NCI-H1105 (cell line): ENCODE measurements around the gene ABCD3.

ENCODE experiments used
- DNase-seq: peaks from one replicate; lab custom pipeline; 2025; lab: John Stamatoyannopoulos, UW

ABCD3 gene

DNA sequence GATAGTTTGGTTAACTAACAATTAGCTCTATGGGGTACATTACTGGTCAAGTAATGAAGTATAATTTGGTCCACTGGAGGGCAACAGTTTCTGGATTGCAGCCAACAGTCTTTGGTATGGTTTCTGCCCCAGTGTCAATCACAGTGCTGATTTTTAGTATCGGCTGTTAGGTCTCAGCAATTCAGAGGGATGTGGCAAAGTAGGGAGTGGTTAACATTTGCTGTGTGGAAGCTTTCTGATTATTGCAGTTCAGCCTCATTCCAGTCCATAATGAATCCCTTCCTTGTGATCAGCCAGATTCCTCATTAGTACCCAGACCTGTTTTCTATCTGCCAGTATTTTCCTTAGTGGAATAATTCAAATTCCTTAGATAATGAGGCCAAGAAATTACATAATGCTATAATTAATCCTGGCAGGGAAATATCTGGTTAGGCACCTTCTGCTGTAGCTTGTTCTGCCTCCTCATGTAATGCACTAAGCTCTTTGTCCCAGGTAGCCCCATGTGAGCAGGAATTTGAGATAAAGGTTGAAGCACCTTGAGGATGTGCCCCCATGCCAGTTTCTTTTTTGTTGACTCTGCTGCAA, 109.3 kb downstream of the ABCD3 start:
- peak; percentile 37 for DNase-seq

DNA sequence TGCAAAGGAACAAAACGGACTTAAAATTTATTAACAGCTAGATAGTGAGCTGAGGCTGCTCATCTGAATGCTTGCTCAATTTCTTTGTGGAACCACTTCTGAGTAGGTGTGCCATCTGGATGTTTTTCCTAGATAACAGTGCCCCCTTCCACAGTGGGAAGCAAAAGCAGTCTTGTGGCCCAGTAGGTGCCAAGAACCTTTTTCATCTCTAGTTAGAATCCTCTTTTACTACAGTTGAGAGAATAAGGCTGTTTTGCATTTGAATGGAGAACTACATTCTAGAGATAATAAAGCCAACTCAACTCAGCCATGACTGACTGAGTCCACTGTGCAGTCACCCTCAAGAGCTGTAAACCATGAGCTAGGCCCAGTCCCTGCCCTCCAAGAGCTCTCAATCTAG, 110.1 kb downstream of the ABCD3 start:
- no peak for DNase-seq

DNA sequence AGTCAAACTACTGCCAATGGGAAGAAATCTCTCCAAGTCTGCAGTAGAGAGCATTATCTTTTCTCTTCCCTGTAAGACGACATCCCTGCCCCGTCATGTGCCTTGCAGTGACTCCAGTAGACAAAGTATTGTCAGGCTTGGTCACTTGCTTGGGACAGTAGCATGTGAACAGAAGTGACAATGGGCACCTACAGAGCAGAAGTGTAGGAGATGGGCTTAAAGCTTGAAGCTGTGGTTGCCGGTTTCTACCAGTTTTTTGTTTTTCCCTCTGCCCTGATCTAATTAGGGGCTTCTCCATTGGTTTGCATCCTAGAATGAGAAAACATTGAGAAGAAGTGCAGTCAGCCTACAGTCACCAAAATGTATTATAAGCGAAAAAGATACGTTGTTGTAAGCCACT, 110.6 kb downstream of the ABCD3 start:
- no peak for DNase-seq

DNA sequence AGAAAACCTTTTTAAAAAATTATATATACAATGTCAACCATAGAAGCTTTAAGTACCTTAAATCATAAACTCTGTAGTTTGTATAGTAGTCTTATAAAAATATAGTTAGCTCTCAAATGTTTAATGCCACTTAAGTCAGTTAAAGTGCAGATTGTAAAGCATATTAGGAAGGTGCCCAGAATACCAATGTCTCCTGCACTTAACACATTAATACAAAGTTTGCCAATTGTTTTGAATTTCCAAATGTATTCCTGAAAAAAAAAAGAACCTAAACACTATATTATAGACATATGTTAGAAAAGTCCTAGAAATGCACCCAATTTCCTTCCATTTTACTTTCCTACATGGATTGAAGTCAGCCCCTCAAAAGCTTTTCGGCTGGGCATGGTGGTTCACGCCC, 111.2 kb downstream of the ABCD3 start:
- DNase-seq = no peak

DNA sequence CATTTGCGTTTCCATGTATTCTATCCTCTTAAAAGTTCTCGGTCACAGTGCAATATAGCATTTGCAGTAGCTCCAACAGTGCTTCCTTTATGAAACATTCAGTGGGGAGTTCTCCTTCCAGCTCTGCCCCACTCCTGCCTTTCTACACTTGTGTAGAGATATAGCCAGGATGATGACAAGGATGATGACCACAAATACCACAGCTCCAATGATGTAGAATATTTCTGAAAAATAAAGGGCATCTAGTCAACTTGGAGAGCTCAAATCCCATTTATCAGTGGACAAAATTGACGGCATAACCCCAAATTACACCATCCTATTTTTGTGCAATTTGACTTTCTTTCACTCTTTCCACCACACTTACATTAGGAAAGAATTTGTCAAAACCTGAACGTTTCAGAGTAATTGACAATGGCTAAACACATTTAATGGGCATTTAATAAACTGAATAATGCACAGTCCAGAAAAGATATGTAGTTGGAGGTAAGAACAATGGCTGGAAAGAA, 112.2 kb downstream of the ABCD3 start:
- DNase-seq = no peak

DNA sequence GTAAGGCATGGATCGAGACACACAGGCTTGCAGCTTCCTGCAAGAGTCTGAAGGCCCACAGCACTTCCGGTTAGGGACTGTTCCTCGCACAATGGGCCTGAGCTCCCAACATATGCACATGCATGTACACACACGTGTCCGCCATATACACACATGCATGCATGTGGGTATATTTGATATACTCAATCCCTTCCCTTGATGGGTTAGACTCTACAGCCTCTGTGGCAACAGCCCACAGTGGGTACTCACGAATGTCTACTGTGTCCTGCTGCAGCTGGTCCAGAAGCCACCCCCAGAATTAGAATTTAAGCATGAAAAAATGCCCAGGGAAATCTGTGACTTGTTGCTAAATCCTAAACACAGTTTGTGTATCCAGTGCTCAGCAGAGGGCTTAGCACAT, 113.5 kb downstream of the ABCD3 start:
- no peak for DNase-seq

DNA sequence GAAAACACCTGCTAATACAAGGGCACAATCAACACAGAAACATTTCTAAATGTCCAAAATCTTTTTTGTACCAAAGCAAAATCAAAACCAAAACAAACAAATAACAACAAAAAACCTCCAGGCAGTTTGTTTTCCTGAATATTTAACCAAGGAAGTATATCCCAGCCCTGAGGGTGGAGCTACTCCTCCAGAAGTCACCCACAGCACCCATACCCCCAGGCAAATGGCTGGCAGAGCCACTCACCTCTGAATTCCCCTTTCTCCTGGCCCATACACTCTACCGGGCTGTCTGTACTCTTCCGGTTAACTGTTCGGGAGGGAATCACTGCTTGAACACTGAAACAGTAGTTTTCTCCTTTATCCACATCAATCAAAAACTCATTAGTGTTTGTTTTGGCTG, 113.9 kb downstream of the ABCD3 start:
- DNase-seq = no peak

DNA sequence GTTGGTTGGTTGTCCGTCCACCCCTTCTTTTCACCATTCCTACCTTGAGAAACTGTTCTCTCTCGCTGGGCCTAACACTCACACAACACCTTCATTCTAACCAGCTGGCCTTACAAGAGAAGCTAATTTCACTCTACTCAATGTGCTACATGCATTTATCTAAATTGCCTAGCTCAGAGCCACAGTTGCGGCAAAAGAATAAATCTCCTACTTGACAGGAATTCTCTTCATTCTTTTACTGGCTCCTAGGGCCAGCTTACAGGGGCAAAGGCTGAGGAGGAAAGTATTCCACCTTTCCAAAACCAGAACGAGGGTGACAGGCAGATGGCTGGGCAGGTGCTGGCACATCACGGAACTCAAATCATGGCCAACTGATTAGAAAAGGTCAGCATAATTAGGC, 116.9 kb downstream of the ABCD3 start:
- DNase-seq = no peak

DNA sequence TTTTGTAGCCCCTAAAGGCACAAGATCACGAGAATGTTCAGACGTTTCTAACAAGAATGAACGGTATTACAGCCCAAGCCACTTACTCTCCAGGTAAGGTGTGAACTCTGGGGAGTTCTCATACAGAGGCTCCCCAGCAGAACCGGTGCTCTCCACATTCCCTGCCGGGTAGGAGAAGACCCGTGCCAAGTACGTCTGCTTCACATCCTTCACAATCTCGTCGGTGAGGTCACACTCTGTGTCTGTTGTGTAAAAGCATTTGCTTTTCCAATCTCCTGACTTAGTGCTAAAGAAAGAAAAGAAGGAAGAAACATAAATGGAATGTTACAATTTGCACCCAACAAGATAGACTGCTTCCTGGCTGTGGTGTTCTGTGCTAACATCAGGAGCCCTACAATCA, 117.7 kb downstream of the ABCD3 start:
- DNase-seq = no peak

DNA sequence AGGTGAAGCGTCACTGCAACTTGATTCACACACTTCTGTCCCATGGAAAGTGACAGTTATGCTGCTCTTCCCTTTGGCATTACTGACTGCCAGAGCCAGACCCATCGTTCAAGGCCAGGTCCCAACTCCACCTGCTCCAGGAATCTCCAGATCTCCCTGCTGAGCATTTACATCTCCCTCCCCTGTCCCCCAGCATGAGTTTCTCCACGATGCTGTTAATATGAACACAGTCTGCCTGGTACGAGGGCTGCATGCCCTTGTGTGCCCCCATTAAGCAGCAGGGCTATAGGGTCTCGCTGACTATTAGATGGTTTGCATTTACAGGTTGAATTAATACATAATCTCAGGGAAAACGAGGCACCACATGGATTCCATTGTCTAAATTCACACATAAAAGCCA, 119.1 kb downstream of the ABCD3 start:
- DNase-seq = no peak

DNA sequence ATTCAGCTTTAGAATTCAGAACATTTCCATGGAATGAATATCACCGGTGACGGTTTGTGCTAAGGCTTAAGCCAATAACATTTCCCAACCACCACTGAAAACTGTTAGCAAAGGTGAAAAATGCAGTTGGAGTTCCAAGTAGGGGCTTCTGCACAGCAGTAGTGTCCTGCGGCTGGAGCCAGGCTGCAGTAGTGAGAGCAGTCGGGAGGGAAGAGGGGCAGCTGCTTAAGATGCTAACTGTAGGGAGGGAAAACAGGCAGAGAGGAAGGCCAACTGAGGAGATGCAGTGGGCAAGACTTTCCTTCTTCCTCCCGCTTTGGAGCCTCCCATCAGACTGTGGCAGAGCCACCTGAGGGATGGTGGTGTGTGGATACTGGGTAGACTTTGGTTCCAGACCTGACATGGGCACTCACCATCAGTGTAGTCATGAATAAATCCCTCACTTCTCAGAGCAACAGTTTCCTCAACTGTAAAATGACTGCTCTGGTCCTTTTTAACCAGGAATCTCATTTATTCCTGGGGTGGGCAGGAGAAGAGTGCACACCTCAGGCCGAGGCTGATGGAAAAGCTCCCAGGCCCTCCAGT, 120.1 kb downstream of the ABCD3 start:
- DNase-seq = no peak

DNA sequence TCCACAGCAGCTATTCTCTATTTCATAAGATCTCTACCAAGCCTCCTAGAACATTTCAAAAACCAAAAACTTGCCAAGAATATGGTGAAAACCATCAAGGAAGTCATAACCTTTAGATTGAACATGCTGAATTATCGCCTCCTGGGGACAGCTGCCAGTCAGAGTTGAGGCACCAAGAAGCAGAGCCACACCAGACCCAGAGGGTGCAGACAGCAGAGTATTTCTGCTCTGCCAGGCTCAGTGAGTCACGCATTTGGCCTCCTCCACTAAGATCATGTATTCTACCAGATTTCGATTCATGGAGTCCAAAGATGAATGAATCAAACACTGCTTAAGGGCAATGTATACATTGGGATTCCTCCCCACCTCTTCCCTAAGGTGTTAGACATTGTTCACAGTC, 121.3 kb downstream of the ABCD3 start:
- DNase-seq = no peak

DNA sequence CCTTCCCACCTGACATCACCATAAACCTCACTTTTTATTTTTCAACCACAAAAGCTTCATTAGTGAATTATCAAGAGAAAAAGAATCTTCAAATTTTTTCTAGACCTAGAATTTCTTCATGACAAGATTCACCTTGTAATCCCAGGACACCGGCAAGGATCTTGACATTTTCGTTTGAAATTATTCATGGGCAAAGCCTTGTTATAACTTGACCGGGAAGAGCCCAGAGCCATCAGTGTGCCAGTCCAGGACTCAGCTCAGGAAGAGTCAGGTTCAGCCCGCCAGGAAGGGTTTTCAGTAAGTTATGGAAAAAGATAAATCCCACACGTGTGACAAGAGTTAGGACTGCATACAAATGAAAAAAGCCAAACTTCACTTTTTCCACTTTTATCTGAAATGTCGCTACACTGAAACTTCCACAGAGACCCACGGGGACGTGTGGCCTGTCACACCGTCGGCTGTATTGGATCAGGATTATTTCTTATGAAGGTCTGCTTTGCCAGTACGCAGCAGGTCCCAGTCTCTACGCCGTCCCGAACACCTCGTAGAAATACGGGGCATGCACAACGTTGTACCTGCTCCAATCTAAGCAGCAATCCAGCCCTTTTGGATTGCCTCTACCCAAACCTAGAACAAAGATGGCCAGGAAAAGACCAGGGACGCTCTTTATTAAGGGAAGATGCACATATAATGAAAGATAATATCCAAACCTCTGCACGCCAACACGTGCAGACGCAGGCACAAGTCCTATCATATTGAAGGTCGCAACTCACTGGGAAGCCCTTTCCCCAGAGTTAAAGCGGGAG, 122.5 kb downstream of the ABCD3 start:
- DNase-seq = no peak

DNA sequence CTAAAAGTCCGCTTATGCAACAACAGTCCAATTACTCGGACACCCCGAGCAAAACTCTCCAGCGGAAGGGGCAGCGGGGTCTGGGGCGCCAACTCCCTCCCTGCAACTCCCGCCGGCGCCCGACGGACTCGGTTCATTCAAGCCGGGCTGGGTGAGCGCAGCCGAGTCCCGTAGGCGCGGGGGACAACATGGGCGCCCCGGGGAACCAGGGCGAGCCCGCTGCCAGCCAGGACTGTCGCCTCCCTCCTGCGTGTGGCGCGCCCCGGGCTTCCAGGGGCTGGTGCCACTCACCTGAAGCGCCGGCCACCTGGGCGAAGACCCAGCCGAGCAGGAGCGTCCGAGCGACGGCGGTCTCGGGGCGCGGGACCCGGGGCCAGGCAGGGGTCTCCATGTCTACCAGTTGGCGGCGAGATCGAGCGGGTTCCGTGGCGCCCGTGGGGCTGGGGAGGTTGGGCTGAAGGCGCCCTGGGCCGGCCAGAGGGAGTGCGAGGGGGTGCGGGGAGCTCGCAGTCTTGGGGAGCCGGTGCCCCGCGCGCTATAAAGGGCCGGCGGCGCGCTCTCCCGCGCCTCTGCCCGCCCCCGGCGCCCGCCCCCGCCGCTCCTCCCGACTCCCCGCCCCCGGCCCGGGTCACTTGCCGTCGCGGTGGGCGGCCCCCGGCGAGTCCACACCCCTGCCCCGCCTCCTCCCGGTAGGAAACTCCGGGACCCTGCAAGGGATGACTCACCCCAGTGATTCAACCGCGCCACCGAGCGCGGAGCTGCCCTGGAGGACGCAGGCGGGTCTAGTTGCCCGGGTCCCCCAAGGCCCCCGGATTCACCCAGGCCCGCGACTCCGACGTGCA, 123.3 kb downstream of the ABCD3 start, which contains the start of gene F3:
F3 (minus strand) TSS at position 514 of the 842 bp plus-strand sequence; CDS start at position 391, 123 bp downstream.
- DNase-seq = peak; percentile 55

DNA sequence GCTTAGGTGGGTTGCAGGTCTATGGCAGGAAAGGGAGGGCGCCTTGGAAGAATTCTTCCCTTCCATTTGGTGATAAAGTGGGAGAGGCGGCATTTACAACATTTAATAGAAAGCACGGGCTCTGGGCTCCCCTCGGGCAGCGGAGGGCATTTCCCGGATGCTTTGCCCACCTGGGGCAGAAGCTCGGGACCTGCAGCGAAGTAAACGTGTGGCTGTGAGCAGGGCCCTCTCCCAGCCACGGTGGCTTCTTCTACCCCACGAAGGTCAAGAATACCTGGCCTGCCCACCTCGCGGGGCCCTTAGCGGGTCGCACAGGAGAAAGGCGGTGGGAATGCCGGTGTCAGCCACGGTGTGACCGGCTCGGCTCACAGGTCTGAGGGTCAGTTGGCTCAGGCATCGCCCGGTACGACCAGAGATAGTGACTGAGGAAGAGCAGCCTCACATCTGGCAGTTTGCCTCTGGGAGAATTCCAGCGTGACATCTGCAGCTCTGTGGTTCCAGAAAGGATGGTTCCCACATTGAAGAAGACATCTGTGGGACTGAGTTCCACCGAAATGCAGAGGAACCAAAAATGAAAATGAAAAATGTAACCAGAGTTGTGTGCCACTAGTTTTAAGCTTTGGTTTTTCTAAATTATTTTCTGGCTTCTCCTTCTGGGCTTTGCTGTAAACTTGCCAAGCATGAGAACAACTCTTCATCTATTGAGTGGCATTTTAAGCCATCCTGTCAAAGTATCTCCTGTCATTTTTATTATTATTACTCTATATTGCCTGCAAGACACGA, 124.1 kb downstream of the ABCD3 start:
- DNase-seq = no peak

DNA sequence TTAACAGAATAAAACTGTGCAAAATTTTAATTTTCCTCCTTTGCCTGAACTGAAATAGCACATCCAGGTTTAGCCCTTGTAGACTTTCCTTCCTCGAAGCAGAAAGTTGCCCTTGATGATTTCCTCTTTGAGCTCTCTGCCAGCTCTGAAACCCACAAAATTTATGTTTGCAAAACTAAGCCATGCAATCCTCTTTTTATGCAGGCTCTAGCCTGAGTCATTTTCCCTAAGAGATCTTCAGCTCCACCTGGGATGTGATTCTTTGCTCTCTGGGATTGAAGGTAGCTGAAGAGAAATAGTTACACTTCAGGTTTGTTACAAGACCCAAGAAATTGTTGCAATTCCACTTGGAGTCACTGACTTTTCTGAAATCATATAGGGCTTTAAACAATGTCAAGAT, 124.8 kb downstream of the ABCD3 start:
- DNase-seq = no peak

DNA sequence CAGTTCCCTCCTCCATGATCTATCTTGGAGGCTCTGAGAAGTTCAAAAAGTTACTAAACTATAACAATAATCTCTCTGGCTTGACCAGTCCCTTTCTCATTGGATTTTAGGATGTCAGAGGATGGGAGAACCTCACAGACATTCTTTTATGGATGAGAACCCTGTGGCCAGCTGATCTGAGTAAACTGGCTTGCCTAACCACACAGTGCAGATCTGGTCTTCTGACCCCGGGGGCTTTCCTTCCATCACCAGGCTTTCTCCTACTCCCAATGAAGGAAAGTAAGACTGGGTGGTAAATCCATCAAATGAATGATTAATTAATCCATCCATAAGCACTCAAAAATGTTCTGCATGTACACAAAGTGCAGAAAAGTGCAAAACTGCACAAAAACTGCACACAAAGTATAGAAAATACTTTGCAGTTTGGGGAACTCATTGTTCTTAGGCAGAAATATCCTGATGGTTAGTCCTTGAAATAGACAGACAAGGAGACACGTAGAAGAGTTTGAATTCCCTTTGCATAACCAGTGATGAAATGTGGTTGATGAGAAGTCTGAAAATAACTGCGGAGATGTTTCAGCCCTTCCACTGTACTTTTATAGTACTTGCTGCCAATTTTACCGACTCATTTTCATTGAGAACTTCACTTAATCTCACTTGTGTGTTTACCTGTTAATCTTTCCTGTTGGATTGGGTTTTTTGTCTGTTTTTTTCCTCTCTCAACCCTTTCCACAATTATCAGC, 125.9 kb downstream of the ABCD3 start:
- DNase-seq = no peak

DNA sequence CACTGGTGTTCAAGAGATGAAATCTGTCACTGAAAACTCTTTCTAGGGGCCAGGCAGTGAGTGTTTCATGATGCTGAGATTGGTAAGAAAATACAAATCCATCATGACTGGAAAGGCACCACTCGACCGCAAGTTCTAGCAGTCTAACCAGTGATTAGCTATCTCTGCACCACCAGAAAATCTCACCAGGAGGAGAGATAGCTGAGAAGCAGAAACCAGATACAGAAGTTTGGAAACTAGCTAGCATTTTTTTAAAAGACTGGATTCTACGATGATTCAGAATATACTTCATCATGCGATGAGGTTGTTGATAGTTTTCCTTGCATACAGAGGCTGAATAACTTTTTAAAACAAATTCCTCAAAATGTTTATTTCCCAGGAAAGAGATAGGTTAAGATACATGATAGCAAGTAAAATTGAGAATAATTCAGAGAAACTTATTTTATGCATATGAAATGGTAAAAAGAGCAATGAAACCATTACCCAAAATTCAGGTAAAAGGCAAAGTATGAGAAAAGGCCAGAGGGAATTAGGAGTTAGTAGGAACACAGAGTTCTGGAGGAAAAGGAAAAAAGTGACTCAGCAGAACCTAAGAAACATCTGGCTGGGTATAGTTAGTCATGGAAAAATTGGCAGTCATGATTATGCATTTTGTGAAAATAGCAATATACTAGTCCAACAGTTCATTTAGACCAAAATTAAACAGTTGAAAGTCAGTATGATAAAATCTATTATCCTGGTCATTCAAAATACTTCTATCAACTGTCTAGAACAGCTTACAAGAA, 126.7 kb downstream of the ABCD3 start:
- DNase-seq = no peak

DNA sequence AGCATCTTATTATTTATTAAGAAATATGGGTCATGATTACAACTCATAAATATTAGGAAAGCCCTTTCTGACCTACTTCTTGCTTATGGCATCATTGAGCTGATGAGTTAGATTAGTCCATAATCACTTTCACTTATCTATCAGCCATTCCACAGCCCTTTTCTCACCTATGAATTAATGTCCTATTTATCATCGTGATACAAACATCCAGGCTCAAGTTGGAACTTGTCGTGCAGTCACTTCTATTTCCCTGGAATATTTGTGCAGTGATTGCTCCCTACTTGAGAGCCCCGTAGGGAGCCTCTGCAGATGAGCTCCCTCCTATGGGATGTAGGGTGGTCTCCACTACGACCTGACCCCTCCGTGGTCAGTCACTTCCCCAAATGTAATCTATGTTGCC, 131.5 kb downstream of the ABCD3 start:
- no peak for DNase-seq

DNA sequence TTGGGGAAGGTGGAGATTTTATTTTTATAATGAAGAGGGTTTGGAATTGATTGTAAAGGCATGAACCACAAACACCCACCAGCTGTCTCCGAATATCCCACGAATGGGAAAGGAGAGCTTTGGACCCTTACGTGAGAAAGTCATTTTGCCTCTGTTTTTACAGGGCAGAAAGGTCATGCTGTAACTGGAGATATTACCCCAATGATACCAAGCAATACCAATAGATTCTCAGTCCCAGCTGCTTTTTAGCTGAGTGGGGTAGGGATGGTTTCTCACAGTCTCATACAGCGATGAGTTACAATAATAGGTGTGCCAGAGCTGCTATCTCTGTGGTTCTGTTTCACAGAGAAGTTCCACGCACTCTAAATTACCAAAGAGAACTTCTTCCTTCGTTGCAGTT, 132.2 kb downstream of the ABCD3 start:
- no peak for DNase-seq
